Measurements from ENCODE around the gene PPARGC1A.
A peak's percentile ranks its signal among the peaks of the same experiment; 100 is the strongest.

The PPARGC1A gene

GRCh38 chr4:23889814-23890341 is at the start of gene PPARGC1A:
TSS of gene PPARGC1A (minus strand) at chr4:23890047. CDS start at chr4:23889957, 90 bp downstream.
- DNase-seq: peak; percentile 38

- no peak for DNase-seq
Observed at GRCh38 chr4:23938796-23939195, 48.9 kb upstream of the PPARGC1A start.

GRCh38 chr4:23937173-23937572 is 47.3 kb upstream of the PPARGC1A start:
- no peak for DNase-seq

- no peak for DNase-seq
Observed at GRCh38 chr4:23934915-23935314, 45.1 kb upstream of the PPARGC1A start.

- no peak for DNase-seq
Observed at GRCh38 chr4:23934223-23934622, 44.4 kb upstream of the PPARGC1A start.

GRCh38 chr4:23932901-23933308 is 43.1 kb upstream of the PPARGC1A start:
- no peak for DNase-seq

- no peak for DNase-seq
Observed at GRCh38 chr4:23932186-23932585, 42.3 kb upstream of the PPARGC1A start.

- no peak for DNase-seq
Observed at GRCh38 chr4:23931489-23931830, 41.6 kb upstream of the PPARGC1A start.

GRCh38 chr4:23930750-23931488 is 41.1 kb upstream of the PPARGC1A start:
- no peak for DNase-seq

- DNase-seq: no peak
Observed at GRCh38 chr4:23929248-23929647, 39.4 kb upstream of the PPARGC1A start.

- no peak for DNase-seq
Observed at GRCh38 chr4:23924556-23924955, 34.7 kb upstream of the PPARGC1A start.

- DNase-seq: no peak
Observed at GRCh38 chr4:23923840-23924239, 34.0 kb upstream of the PPARGC1A start.

- DNase-seq: no peak
Observed at GRCh38 chr4:23923141-23923540, 33.3 kb upstream of the PPARGC1A start.

- DNase-seq: no peak
Observed at GRCh38 chr4:23922541-23923111, 32.8 kb upstream of the PPARGC1A start.

- no peak for DNase-seq
Observed at GRCh38 chr4:23922013-23922412, 32.2 kb upstream of the PPARGC1A start.

GRCh38 chr4:23921447-23921845 is 31.6 kb upstream of the PPARGC1A start:
- no peak for DNase-seq

- DNase-seq: no peak
Observed at GRCh38 chr4:23920716-23921446, 31.0 kb upstream of the PPARGC1A start.

- DNase-seq: no peak
Observed at GRCh38 chr4:23920296-23920695, 30.4 kb upstream of the PPARGC1A start.

- DNase-seq: no peak
Observed at GRCh38 chr4:23916282-23916681, 26.4 kb upstream of the PPARGC1A start.

GRCh38 chr4:23915459-23916132 is 25.7 kb upstream of the PPARGC1A start:
- no peak for DNase-seq

GRCh38 chr4:23911675-23912455 is 22.0 kb upstream of the PPARGC1A start:
- DNase-seq: no peak

GRCh38 chr4:23909671-23910070 is 19.8 kb upstream of the PPARGC1A start:
- peak; percentile 3 for DNase-seq
